ENCODE results near the gene ERBB3.
"Not testable (repeated sequence)": the region's sequence is repeated elsewhere in the genome, so short reads cannot be mapped to it uniquely, and the experiment has no call there.

The ERBB3 gene

DNA sequence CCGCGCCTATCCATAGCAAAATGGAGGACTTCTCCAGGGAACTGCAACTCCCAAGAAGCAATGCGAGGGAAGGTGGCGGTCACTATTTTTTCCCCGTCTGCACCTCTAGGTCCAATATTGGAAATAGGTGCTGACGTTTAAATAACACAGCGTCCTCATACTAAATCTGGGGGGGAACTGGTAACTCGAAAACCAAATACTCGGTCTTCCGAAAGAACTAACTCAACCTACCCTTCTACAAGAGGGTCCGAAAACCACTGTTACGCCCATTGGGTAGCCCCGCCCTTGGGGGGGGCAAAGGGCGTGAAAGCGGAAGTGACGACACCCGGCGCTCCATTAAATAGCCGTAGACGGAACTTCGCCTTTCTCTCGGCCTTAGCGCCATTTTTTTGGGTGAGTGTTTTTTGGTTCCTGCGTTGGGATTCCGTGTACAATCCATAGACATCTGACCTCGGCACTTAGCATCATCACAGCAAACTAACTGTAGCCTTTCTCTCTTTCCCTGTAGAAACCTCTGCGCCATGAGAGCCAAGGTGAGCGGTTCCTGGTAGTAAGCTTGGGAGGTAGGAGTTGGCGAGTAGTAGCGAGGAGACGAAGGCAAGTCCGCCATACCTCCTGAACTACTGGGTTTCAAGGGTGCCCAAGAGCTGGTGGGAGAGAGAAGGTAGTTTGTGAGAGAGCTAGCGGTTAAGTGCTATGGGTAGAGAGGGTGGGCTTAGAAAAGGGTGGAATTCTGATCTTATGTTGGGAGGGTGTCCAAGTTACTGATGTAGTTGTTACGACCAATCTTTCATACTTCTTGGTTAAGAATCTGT is 36.5 kb downstream of the ERBB3 start, which contains the start of gene RPL41:
TSS of gene RPL41 (plus strand) at position 367 of the 815 bp plus-strand sequence.
- peak; percentile 91 for DNase-seq

DNA sequence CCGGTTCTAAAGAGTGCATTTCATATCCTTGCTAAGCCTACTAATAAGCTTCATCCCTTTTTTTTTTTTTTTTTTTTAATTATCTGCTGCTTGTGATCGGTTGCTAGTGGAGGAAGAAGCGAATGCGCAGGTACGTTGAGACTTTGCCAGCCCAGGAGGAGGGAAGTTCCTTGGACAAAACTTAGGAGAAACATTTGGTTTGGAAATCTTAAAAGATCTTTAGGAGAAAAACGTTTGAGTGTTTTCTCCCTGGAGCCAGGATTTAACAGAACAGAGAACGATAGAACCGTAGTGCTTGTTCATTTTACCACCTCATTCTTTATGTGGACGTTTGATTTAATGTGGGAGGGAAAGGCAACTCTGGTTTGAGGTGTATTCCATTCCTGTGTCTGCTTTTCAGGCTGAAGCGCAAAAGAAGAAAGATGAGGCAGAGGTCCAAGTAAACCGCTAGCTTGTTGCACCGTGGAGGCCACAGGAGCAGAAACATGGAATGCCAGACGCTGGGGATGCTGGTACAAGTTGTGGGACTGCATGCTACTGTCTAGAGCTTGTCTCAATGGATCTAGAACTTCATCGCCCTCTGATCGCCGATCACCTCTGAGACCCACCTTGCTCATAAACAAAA is 37.2 kb downstream of the ERBB3 start:
- not testable (repeated sequence) for DNase-seq

DNA sequence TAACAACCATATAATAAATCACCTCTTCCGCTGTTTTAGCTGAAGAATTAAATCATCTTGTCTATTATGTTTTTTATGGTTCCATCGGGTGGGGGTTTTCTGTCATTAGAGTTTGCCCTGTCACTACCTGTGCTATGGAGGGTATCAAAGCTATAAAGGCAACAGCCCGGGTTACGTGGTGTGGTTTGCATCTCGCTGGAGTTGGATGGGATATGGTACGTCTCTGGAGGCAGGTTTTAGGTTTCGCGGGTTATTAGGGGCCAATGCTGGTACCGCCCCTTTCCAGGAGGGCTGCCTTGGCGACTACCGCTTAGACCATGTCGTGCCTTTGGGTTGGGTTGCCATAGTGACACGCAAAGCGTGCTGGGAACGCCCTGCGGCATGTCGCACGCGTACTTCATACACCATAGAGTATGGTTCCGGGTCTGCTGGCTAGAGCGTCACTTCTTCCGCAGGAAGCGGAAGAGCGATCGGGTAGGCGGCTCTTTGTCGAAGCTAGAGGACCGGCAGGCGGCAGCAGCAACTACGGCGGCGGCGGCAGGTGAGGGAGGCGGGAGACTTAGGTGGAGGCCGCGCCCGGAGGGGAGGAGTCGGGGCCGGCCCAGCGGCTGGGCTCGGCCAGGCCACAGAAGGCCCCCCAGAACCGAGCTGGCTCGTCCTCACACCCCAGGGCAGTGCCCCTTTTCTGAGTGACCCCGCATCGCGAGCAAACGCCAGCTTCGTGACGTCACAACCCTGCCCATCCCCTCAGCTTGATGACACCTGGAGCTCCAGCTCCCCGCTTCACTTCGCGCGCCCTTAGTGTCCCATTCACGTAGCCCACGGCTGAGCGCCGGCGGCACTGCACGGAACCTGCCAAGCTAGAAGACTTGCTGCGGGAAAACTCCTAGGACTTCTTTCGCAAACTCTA is 38.1 kb downstream of the ERBB3 start, which contains the start of gene ZC3H10:
TSS of gene ZC3H10 (plus strand) at position 489 of the 910 bp plus-strand sequence. CDS start 2,297 bp downstream, outside the sequence.
- DNase-seq = peak; percentile 99

DNA sequence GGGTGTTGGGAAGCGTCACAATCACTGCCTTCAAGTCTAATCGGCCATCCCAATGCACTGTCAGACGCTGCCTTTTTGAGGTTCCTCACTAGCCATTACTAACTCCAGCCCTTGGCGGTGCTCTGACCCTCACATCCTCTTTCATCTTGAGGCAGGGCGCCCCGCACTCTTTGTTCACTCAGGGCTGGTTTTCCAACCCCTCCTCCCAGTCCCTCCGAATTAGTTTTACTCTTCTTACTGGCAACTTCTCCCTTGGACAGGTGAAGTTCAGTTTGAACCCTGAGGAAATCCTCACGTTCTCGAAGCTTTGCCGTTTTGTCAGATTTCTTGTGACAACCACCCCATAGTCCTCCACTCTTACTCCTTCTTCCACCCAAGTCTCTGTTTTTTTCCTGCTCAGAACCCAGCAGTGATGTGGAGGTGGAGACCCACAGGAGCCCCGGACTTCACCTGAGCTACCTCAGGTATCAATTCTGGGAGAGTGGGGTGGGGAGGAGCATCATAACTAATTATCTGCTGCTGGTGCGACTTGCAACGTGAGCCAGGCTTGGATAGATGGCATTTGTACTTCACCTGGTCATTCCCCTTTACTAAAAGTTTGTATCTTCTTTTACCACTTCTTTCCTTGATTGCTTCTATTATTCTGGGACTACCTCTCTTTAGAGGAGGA is 38.9 kb downstream of the ERBB3 start:
- peak; percentile 65 for DNase-seq

DNA sequence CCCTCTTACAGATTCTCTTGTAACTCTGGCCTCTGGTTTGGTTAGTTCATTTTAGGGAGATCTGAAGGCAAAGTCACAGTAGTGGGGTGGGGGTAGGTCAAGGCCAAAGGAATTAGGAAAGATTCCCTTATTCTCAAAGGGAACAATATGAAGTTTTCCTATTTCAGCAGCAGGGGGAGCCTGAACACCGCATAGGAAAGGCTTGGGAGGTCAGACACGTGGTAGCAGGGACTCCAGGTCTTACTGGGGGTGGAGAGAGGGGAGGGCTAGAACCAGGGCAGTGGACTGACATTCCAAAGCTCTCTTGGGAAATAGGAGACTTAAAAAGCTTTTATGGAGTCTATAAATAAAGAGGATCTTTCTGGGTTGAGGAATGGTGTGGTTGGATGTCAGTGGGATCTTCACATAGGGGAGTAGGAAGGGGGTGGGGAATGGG is 39.4 kb downstream of the ERBB3 start:
- DNase-seq = peak; percentile 78

DNA sequence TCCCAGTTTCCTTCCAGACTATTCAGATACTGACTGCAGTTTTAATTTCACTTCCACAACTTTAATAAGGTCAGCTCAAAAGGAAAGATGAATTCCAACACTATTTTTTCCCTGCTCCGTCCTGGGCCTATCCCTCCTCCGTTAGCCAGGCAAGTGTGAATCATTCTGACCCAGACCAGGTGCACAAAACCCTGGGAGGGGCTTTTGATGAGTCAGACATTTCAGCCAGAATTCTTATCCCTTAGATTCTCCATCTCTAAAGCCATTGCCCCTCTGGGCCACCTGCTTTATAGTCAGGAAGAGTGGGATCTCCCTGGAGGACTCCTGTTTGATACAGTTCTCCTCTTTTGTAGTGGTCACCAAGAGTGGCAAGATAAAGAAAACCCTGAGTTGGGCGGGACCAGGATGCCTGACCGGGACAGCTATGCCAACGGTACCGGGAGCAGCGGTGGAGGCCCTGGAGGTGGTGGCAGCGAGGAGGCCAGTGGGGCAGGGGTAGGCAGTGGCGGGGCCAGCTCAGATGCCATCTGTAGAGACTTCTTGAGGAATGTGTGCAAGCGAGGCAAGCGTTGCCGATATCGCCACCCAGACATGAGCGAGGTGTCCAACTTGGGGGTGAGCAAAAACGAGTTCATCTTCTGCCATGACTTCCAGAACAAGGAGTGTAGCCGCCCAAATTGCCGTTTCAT is 40.3 kb downstream of the ERBB3 start:
- no peak for DNase-seq

DNA sequence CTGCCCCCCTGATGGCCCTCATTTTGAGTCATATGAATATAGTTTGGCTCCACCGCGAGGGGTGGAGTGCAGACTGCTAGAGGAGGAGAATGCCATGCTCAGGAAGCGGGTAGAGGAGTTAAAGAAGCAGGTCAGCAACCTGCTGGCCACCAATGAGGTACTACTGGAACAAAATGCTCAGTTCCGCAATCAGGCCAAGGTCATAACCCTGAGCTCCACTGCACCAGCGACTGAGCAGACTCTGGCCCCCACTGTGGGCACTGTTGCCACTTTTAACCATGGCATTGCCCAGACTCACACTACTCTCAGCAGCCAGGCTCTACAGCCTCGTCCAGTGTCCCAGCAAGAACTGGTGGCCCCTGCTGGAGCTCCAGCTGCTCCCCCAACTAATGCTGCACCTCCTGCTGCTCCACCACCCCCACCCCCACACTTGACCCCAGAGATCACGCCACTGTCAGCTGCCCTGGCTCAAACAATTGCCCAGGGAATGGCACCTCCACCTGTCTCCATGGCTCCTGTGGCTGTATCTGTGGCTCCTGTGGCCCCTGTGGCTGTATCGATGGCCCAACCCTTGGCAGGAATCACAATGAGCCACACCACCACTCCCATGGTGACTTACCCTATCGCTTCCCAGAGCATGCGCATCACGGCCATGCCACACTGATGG is 41.4 kb downstream of the ERBB3 start:
- DNase-seq = no peak

DNA sequence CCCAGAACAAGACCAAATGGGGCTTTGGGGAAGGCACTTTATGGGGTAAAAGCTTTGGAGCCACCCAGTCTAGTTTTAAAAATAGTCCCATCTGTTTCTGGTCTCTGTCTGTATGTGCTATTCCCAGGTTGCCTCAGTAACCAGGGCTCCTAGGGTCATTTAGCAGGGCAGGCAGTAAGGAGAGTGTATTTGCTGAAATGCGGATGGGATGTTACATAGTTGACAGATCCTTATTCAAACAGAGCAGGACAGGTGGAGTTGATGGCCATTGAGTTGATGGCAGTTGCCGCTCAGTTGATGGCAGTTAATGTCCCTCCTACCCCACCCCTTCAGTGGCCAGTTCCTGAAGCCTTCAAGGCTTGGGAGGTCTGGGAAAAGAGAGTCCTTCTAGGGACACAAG is 42.7 kb downstream of the ERBB3 start:
- no peak for DNase-seq

DNA sequence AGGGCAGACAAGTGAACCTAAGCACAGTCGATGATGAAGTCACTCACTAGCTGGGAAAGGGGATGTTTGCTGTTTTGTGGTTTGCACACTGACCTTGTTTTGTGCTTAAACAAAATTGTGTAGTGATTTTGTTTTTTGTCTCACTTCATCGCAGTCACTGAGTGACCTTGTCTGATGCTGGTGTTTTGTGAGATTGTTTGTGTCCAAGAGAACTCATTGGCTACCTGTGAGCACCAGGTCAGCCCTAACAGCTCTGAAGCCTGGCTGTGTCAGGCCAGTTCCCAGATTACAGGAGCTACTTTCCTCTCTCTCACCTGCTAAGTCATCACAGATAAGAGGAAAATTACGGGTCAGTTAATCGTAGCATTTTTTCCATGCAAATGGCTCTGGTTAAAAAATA is 44.2 kb downstream of the ERBB3 start:
- no peak for DNase-seq

DNA sequence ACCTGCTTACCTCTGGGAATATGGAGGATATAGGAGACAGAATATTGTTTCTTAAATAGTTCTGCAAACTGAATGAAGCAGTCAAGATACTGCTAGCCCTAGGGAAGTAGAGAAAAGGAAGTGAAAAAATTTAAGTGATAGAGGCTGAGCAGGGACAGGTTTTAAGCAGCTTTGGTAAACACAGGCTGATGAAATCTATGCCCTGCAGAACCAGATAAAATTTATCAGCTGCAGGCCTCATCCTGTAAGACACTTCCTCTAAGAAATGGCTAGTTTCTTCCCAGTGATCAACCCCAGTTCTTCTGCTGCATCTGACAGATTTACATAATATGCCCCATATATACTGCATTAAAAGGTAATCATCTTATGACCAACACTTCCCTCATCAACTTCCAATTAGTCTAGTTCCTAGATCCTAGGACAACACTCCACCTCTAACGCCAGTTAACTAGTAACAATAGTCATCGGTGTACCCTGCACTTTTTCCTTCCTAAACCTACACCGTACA is 46.8 kb downstream of the ERBB3 start:
- DNase-seq = peak; percentile 92

DNA sequence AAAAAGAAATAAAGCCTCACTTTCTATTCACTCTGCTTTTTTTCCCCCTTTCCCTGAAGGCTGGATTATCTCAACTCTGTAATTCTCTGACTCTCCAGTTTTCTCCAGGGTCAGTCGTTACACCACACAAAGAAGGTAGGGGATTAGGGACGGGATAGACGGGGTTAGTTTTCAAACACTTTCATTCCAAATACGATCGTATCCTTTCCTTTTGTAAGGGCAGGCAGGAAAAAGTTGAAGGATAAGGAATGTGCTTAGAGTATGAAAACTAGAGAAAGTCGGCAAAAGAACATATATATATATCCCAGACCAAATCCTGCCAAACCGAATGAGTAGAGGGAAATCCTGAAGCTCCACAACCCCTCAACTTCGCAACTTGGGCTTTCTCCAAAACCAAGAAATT is 47.5 kb downstream of the ERBB3 start:
- DNase-seq = no peak

DNA sequence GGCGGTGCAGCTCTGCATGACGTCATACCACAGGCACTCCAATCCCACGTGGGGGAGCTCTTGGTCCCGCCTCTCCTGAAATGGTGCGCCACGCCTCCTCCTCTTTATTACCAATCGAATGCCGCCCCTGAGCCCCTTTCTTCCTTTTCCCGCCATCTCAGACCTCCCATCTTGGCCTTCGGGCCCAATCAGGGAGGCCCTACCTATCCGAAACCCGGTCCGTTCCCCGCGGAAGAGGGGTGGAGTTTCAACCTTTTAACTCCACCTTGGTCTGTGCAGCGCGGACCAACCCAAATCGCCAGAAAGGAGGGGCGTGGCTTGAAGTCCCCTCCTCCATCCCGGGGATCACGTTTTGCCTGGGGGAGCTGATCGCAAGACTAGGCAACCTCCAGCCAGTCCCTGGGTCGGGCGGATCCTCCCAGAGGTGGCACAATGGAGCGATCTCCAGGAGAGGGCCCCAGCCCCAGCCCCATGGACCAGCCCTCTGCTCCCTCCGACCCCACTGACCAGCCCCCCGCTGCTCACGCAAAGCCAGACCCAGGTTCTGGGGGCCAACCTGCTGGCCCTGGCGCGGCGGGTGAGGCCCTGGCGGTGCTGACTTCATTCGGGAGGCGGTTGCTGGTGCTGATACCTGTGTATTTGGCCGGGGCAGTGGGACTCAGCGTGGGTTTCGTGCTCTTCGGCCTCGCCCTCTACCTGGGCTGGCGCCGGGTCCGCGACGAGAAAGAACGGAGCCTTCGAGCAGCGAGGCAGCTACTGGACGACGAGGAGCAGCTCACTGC is 48.1 kb downstream of the ERBB3 start, which contains the start of gene ESYT1:
TSS of gene ESYT1 (plus strand) at position 380 of the 782 bp plus-strand sequence. CDS start at position 433, 53 bp downstream.
- peak; percentile 100 for DNase-seq

DNA sequence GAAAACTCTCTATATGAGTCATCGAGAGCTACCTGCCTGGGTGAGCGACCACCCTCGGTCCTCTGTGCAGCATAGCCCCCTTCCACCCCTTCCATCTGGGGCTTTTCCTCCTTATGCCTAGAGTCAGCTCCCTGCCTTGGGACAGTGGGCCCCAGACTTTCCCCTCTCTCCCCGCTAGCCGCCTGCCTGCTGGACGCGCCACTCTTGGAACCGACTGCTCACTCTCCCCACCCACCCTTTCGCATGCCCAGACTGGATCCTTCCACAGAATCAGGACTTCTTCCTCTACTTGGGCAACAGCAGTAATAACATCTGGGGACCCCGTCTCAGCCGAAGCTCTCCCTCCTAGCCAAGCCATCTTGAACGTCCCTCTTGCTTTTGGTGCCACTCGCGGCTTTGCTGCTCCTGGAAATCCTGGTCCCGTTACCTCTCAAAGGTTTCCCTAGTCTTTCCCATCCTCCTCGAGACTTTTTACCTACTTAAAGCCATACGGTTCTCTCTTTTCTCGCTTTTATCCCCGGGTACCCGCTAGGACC is 48.8 kb downstream of the ERBB3 start:
- no peak for DNase-seq

DNA sequence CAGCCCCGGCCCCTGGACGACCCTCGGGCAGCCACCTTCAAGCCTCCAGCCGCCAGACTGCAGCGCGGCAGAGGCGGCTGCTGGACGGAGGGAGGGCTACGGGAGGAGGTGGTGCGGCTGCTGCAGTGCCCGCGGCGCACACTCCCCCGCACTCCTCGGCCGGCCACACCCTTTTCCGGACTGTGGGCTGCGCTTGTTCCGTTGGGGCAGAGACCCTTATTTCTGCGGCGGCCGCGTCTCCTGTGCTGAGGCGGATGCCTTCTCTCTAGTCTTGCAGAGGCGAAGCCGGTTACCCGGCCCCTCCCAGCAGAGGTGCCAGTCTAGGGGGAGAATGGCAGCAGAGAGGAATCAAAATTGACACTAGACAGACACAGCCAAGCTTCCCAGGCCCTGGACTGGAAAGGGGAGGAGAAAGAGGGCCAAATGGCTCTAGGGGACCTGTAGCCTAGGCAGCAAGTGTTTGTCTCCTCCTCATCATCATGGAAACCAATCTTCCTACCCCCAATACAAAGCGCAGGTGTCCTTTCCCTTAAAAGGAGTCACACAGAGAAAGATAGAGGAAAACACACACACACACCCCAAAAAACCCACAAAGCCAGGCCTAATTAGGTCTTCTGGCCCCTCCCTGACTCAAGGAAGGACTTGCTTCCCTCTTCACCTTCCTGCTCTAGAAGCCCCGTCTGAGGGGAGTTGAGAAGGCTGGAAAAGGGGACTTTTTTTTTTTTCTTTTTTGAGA is 49.4 kb downstream of the ERBB3 start:
- peak; percentile 64 for DNase-seq

DNA sequence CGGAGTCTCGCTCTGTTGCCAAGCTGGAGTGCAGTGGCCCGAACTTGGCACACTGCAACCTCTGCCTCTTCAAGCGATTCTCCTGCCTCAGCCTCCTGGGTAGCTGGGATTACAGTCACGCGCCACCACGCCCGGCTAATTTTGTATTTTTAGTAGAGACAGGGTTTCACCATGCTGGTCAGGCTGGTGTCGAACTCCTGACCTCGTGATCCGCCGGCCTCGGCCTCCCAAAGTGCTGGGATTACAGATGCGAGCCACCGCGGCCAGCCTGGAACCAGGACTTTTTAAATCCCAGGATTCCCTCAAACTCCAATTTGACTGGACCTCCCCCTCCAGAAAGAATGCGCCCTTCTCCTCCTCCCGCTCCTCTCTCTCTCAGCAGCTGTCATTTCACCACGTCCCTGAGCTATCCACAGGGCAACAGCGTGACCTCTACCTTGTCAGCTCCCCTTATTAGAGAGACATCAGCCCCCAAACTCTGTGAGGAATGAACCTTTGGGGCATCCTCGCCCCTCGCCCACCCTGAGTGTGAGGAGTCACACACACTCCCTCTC is 50.1 kb downstream of the ERBB3 start:
- DNase-seq = no peak

DNA sequence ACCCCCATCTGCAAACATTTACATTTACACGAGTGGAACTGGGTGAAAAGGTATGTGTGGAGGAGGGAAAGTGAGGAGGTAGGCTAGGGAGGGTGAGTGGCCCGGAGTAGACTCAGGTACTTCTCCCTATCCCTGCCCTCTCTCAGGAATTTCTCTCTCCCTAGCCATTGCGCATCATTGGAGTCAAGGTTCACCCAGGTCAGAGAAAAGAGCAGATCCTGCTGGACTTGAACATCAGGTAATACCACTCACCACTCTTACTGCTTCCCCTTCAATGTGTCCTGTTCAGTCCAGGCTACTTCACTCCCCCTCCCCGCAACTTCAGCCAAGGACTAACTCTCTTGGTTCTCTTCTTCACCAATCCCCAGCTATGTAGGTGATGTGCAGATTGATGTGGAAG is 50.9 kb downstream of the ERBB3 start:
- no peak for DNase-seq

DNA sequence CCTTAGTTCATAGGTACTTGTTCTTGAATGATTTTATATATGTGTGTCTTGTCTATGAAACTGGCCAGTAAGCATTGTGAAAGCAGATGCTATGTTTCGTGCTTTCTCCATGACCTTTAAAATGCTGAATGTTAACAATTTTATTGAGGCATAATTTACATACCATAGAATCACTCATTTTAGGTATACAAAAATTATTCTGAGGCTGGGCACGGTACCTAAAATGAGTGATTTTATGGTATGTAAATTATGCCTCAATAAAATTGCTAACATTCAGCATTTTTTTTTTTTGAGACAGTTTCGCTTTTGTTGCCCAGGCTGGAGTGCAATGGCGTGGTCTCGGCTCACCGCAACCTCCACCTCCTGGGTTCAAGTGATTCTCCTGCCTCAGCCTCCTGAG is 54.9 kb downstream of the ERBB3 start:
- DNase-seq = no peak

DNA sequence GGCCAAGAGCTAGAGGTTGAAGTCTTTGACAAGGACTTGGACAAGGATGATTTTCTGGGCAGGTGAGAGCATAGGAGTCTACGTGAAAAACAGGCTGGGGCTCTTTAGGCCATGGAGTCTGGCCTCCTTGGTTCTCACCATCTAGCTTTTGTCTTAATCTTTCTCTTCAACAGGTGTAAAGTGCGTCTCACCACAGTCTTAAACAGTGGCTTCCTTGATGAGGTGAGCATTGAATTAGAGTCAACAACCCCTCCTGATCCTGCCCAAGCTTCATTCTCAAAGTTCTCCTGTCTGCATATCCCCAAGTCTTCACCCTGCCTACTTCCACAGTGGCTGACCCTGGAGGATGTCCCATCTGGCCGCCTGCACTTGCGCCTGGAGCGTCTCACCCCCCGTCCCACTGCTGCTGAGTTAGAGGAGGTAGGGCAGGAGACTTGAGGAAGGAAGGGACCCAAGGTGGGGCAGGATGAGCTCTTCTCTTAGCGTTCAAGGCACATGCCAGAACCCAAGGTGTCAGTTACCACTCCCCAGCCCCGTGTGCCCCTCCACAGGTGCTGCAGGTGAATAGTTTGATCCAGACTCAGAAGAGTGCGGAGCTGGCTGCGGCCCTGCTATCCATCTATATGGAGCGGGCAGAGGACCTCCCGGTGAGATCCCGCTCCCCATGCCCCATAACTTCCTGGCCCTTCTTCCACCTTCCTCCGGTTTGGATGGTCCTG is 58.0 kb downstream of the ERBB3 start:
- no peak for DNase-seq

All from MV-4-11 (cell line).